KOPT-K1 (cell line): ENCODE data around the gene PTGS1.
"Not testable (repeated sequence)": the region's sequence is repeated elsewhere in the genome, so short reads cannot be mapped to it uniquely, and the experiment has no call there.

Experiments used
- H3K27ac ChIP-seq: fragments of 200-600 bp; sonication (generic); 2 replicates; pipeline ENCODE4 v1.5.1; 2016; ENCODE audit warnings: antibody characterized with exemption, mild to moderate bottlenecking, low read depth, low read length; ENCODE audit not compliant: poor library complexity, severe bottlenecking
- H3K36me3 ChIP-seq: fragments of 200-600 bp; sonication (generic); 2 replicates; pipeline ENCODE4 v1.5.1; 2017; ENCODE audit warnings: antibody characterized with exemption, mild to moderate bottlenecking, low read length, moderate library complexity; ENCODE audit not compliant: insufficient read depth
- H3K9me3 ChIP-seq: fragments of 200-600 bp; sonication (generic); 2 replicates; pipeline ENCODE4 v1.5.1; 2017; ENCODE audit warnings: antibody characterized with exemption, low read length, mild to moderate bottlenecking; ENCODE audit not compliant: insufficient read depth, poor library complexity, severe bottlenecking

PTGS1 gene

GRCh38 chr9:122393284-122393983, 22.6 kb downstream of the PTGS1 start:
- no peaks in the 10 kb centered on the region for H3K9me3 ChIP-seq
- H3K27ac ChIP-seq = no peak overlapping the region
- no peaks in the 10 kb centered on the region for H3K36me3 ChIP-seq

- no peaks in the 10 kb centered on the region for H3K9me3 ChIP-seq
- H3K27ac ChIP-seq = no peak overlapping the region
- no peaks in the 10 kb centered on the region for H3K36me3 ChIP-seq
These were observed 23.7 kb downstream of the PTGS1 start for GRCh38 chr9:122394265-122395125.

GRCh38 chr9:122396614-122397148, 25.9 kb downstream of the PTGS1 start:
- H3K36me3 ChIP-seq = no peaks in the 10 kb centered on the region
- no peak overlapping the region for H3K27ac ChIP-seq
- no peaks in the 10 kb centered on the region for H3K9me3 ChIP-seq

- H3K27ac ChIP-seq = no peak overlapping the region
- H3K9me3 ChIP-seq = no peaks in the 10 kb centered on the region
- no peaks in the 10 kb centered on the region for H3K36me3 ChIP-seq
These were observed 26.9 kb downstream of the PTGS1 start for GRCh38 chr9:122397749-122398148.

GRCh38 chr9:122398371-122398924, 27.6 kb downstream of the PTGS1 start:
- Histone ChIP-seq H3K9me3 (no peaks in the 10 kb centered on the region), H3K27ac (no peak overlapping the region), H3K36me3 (no peaks in the 10 kb centered on the region)

GRCh38 chr9:122401896-122402295, 31.1 kb downstream of the PTGS1 start:
- H3K36me3 ChIP-seq = no peaks in the 10 kb centered on the region
- no peaks in the 10 kb centered on the region for H3K9me3 ChIP-seq
- no peak overlapping the region for H3K27ac ChIP-seq

- Histone ChIP-seq H3K27ac (no peak overlapping the region), H3K9me3 (no peaks in the 10 kb centered on the region), H3K36me3 (no peaks in the 10 kb centered on the region)
These were observed 31.6 kb downstream of the PTGS1 start for GRCh38 chr9:122402403-122402871.

GRCh38 chr9:122402874-122403273, 32.0 kb downstream of the PTGS1 start:
- H3K9me3 ChIP-seq = no peaks in the 10 kb centered on the region
- H3K36me3 ChIP-seq = no peaks in the 10 kb centered on the region
- no peak overlapping the region for H3K27ac ChIP-seq

GRCh38 chr9:122403381-122404000, 32.7 kb downstream of the PTGS1 start:
- no peak overlapping the region for H3K27ac ChIP-seq
- H3K36me3 ChIP-seq = no peaks in the 10 kb centered on the region
- no peaks in the 10 kb centered on the region for H3K9me3 ChIP-seq

GRCh38 chr9:122405304-122406069, 34.7 kb downstream of the PTGS1 start:
- H3K9me3 ChIP-seq, H3K36me3 ChIP-seq, H3K27ac ChIP-seq: not testable (repeated sequence)

GRCh38 chr9:122406070-122406890, 35.5 kb downstream of the PTGS1 start:
- no peaks in the 10 kb centered on the region for H3K9me3 ChIP-seq
- no peaks in the 10 kb centered on the region for H3K36me3 ChIP-seq
- no peak overlapping the region for H3K27ac ChIP-seq

GRCh38 chr9:122414108-122414507, 43.3 kb downstream of the PTGS1 start:
- H3K9me3 ChIP-seq = peaks cover 11% of the 10 kb centered on the region
- H3K27ac ChIP-seq, H3K36me3 ChIP-seq: not testable (repeated sequence)

- Histone ChIP-seq H3K27ac (no peak overlapping the region), H3K36me3 (no peaks in the 10 kb centered on the region), H3K9me3 (peaks cover 27% of the 10 kb centered on the region)
These were observed 47.2 kb downstream of the PTGS1 start for GRCh38 chr9:122418016-122418415.

- H3K36me3 ChIP-seq = no peaks in the 10 kb centered on the region
- no peak overlapping the region for H3K27ac ChIP-seq
- H3K9me3 ChIP-seq = peaks cover 27% of the 10 kb centered on the region
These were observed 49.5 kb downstream of the PTGS1 start for GRCh38 chr9:122420315-122420714.
